Esophagus muscularis mucosa (tissue), 4 donors: ENCODE data around the gene AK8. TPM values are rescaled to one million over a fixed set of nuclear protein-coding genes. Genes with fewer than 3 reads are reported as not detected.

Experiments
- DNase-seq: peaks from one replicate; pipeline ENCODE4 v3.0.0-alpha.2; 2017; ENCODE audit errors: extremely low spot score
- H3K27ac ChIP-seq, 4 donors: fragments of 200-600 bp; sonication (generic); replicated peaks in 1 of 4; 1 replicate in 3 of 4; 2 replicates in 1 of 4; pipeline ENCODE4 v1.5.1; 2016 to 2019; ENCODE audit warnings: mild to moderate bottlenecking in 1 of 4
- H3K27me3 ChIP-seq, 4 donors: fragments of 200-600 bp; sonication (generic); one replicate each; pipeline versions ENCODE4 v1.5.1 to v1.6.0; 2016 to 2019
- H3K36me3 ChIP-seq, 4 donors: fragments of 200-600 bp; sonication (generic); one replicate each; pipeline ENCODE4 v1.5.1; 2016 to 2019
- H3K4me1 ChIP-seq, 4 donors: fragments of 200-600 bp; sonication (generic); one replicate each; pipeline ENCODE4 v1.5.1; 2016 to 2019
- H3K4me3 ChIP-seq, 4 donors: fragments of 200-600 bp; sonication (generic); 1 replicate in 2 of 4; 2 replicates in 2 of 4; pipeline ENCODE4 v1.5.1; 2016 to 2019; ENCODE audit warnings: mild to moderate bottlenecking in 4 of 4, moderate library complexity in 1 of 4
- H3K9me3 ChIP-seq, 4 donors: fragments of 200-600 bp; sonication (generic); 1 replicate in 3 of 4; 2 replicates in 1 of 4; pipeline ENCODE4 v1.5.1; 2016 to 2019
- CTCF ChIP-seq, 3 experiments: fragments of 200-600 bp in 2 of 3; fragments of 450-650 bp in 1 of 3; sonication (generic) in 2 of 3; IDR thresholded peaks; one replicate each; pipeline ENCODE4 v1.5.1; 2017 to 2019; ENCODE audit warnings: antibody characterized with exemption in 3 of 3, mild to moderate bottlenecking in 2 of 3, moderate library complexity in 1 of 3
- EP300 ChIP-seq: sonication (generic); formaldehyde crosslinking; IDR thresholded peaks from one replicate; pipeline ENCODE4 v1.6.1; 2017; ENCODE audit warnings: antibody characterized with exemption
- POLR2A ChIP-seq: fragments of 450-650 bp; IDR thresholded peaks from one replicate; pipeline ENCODE4 v1.6.1; 2017; ENCODE audit warnings: antibody characterized with exemption, moderate library complexity, mild to moderate bottlenecking, low read depth
- POLR2AphosphoS5 ChIP-seq, 2 donors: sonication (generic); formaldehyde crosslinking; IDR thresholded peaks; one replicate each; pipeline ENCODE4 v1.6.1; 2017; ENCODE audit warnings: antibody characterized with exemption in 2 of 2
- WGBS: methylation state at CpG from one replicate; pipeline ENCODE4 v1.1.5; 2018; 5-methylcytosine and 5-hydroxymethylcytosine counted together
- intact Hi-C: fragments of 100-400 bp; cut with DNase I; formaldehyde crosslinking; loops from one replicate; pipeline ENCODE4 v1.15.1; 2023
- total RNA-seq, 4 donors: library from RNA; depleted of rRNA; stranded (reverse); fragments of >200 nt; gene quantifications; one replicate each; pipeline versions ENCODE4 v1.1.0 to v1.2.1, GENCODE V29; 2016

Gene AK8
- total RNA-seq, 4 donors from 2014 or later: 0.39 to 1.5 (median 0.90) TPM

- 83% methylated on average over 18 of the region's 27 CpGs for WGBS
- H3K27me3 ChIP-seq: no peaks in the 10 kb centered on the region
- intact Hi-C loops: no loop called here
- no peak overlapping the region for H3K4me3 ChIP-seq
- H3K27ac ChIP-seq: no peak overlapping the region
- H3K9me3 ChIP-seq: no peaks in the 10 kb centered on the region
- peaks cover 6 to 13% (median 7%) of the 10 kb centered on the region in 4 donors for H3K4me1 ChIP-seq
- no peak for DNase-seq
- H3K36me3 ChIP-seq: peaks cover 0 to 51% (median 15%) of the 10 kb centered on the region in 4 donors
- no peak for TF ChIP-seq POLR2AphosphoS5 (IDR thresholded peaks at IDR 0.05)
- no peak for TF ChIP-seq EP300
- TF ChIP-seq POLR2A: no peak
Measured at GRCh38 chr9:132883349-132884294, 5.5 kb upstream of the AK8 start.

- Histone ChIP-seq H3K27me3 (no peaks in the 10 kb centered on the region), H3K4me3 (no peak overlapping the region), H3K27ac (no peak overlapping the region), H3K4me1 (peaks cover 8 to 19% (median 12%) of the 10 kb centered on the region in 4 donors), H3K36me3 (peaks cover 0 to 41% (median 13%) of the 10 kb centered on the region in 4 donors), H3K9me3 (no peaks in the 10 kb centered on the region)
- no peak for DNase-seq
- intact Hi-C loops: no loop called here
- TF ChIP-seq POLR2A (no peak), POLR2AphosphoS5 (IDR thresholded peaks at IDR 0.05) (no peak), CTCF (IDR thresholded peaks at IDR 0.05) (no peak), EP300 (no peak)
- WGBS: 86% methylated on average over 6 of the region's 6 CpGs
Measured at GRCh38 chr9:132882616-132883015, 4.5 kb upstream of the AK8 start.

- no peak overlapping the region for H3K27ac ChIP-seq
- no peak overlapping the region for H3K4me3 ChIP-seq
- TF ChIP-seq EP300 (no peak), POLR2AphosphoS5 (IDR thresholded peaks at IDR 0.05) (no peak), POLR2A (no peak), CTCF (IDR thresholded peaks at IDR 0.05) (no peak)
- peaks cover 11 to 24% (median 16%) of the 10 kb centered on the region in 4 donors for H3K4me1 ChIP-seq
- no peak for DNase-seq
- intact Hi-C loops: no loop called here
- H3K9me3 ChIP-seq: no peaks in the 10 kb centered on the region
- 81% methylated on average over 6 of the region's 6 CpGs for WGBS
- H3K36me3 ChIP-seq: peaks cover 0 to 33% (median 9%) of the 10 kb centered on the region in 4 donors
- H3K27me3 ChIP-seq: no peaks in the 10 kb centered on the region
Measured at GRCh38 chr9:132881826-132882225, 3.7 kb upstream of the AK8 start.

DNA sequence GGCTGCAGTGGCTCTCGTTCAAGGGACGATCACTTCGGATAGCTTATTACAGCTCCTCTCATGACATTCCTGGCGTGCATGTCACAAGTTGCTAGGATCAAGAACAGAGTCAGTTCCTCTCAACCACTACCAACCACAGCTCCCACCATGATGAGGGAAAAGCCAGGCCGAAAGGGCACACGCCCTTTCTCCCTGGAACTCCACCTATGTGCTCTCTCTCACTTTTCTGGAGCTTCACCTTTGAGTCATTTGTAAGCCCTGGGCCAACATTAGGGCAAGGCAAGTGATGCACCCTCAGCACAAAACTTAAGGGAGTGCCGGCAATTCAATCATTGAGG, 2.2 kb upstream of the AK8 start:
- H3K36me3 ChIP-seq: peaks cover 0 to 17% (median 5%) of the 10 kb centered on the region in 4 donors
- no peak overlapping the region for H3K4me3 ChIP-seq
- 84% methylated on average over 7 of the region's 7 CpGs for WGBS
- intact Hi-C loops: no loop called here
- H3K27me3 ChIP-seq: no peaks in the 10 kb centered on the region
- H3K4me1 ChIP-seq: peaks cover 11 to 24% (median 16%) of the 10 kb centered on the region in 4 donors
- no peak for DNase-seq
- H3K27ac ChIP-seq: no peak overlapping the region
- H3K9me3 ChIP-seq: no peaks in the 10 kb centered on the region
- TF ChIP-seq EP300: no peak
- no peak for TF ChIP-seq POLR2AphosphoS5 (IDR thresholded peaks at IDR 0.05)
- no peak for TF ChIP-seq CTCF (IDR thresholded peaks at IDR 0.05)
- no peak for TF ChIP-seq POLR2A
